ENCODE data around the gene UBE2J1. TPM values are rescaled to one million over a fixed set of nuclear protein-coding genes. Genes with fewer than 3 reads are reported as not detected.
A peak's percentile ranks its signal among the peaks of the same experiment; 100 is the strongest.
"Not testable (repeated sequence)": the region's sequence is repeated elsewhere in the genome, so short reads cannot be mapped to it uniquely, and the experiment has no call there.

The UBE2J1 gene
- total RNA-seq, 6 donors from 2014 or later = 16.5 to 55.5 (median 37.4) TPM

DNA sequence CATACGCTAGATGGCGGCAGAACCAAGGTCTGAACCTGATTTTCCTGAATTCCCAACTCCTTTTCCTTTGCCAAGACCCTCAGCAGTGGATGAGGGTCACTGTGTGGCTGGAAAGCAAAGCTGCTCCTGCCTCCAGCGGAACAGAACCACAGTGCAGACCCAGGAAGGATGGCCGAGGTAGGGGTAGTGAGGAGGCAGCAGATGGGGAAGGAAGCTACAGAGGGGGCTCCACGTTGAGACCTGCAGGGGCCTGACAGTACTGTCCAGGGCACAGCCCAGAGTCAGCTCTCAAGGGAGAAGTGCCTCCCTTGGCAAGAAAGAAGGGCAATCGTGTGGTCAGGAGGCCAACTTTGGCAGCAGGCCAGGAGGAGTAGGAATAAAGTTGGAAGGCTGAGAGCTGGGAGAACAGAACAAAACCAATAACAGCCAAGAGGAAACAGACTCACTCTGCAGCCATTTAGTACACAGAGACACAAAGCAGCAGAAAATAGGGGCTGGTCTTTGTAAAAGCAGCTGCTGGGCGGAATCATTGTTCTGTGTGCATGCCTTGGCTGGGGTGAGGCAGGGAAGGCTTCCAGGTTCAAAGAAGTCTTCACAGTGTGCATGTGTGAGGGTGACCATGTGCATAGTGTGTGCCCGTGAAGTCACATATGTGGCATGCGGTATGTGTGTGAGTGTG is 40.5 kb downstream of the UBE2J1 start:
- peaks cover 18 to 23% (median 19%) of the 10 kb centered on the region in 4 donors for H3K4me1 ChIP-seq
- ATAC-seq (ENCODE audit: low FRiP score in 2 of 2) (peak; percentile 57 to 81), DNase-seq (peak in 1 of 2 donors; percentile 76)
- no peak for TF ChIP-seq POLR2A (IDR thresholded peaks at IDR 0.05)
- TF ChIP-seq, protein P1, sequence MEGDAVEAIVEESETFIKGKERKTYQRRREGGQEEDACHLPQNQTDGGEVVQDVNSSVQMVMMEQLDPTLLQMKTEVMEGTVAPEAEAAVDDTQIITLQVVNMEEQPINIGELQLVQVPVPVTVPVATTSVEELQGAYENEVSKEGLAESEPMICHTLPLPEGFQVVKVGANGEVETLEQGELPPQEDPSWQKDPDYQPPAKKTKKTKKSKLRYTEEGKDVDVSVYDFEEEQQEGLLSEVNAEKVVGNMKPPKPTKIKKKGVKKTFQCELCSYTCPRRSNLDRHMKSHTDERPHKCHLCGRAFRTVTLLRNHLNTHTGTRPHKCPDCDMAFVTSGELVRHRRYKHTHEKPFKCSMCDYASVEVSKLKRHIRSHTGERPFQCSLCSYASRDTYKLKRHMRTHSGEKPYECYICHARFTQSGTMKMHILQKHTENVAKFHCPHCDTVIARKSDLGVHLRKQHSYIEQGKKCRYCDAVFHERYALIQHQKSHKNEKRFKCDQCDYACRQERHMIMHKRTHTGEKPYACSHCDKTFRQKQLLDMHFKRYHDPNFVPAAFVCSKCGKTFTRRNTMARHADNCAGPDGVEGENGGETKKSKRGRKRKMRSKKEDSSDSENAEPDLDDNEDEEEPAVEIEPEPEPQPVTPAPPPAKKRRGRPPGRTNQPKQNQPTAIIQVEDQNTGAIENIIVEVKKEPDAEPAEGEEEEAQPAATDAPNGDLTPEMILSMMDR (IDR thresholded peaks at IDR 0.05) = peak; percentile 9 to 53 (median 31)
- peaks cover 0 to 10% (median 4%) of the 10 kb centered on the region in 4 donors for H3K36me3 ChIP-seq
- H3K27me3 ChIP-seq = no peaks in the 10 kb centered on the region
- no peaks in the 10 kb centered on the region for H3K9me3 ChIP-seq
- no peak overlapping the region for H3K4me3 ChIP-seq
- 30% methylated on average over 9 of the region's 9 CpGs for WGBS, 2 donors
- peak overlapping the region; percentile 4 to 58 (median 20) for H3K27ac ChIP-seq

DNA sequence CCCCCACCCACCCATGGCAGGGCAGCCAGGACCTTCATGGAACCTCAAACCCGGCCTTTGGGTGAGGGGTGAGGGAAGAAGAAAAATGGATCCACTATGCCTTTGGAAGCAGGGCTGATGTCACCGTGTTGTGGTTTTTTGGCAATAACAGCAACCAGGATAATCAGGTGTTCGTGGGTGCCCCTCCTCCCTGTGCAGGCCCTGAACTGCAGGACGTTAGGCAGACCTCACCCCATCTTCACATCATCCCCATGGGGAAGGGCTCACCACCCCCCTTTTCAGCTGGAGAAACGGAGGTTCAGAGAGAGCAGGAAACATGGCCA is 41.0 kb downstream of the UBE2J1 start:
- Histone ChIP-seq H3K36me3 (peaks cover 0 to 10% (median 4%) of the 10 kb centered on the region in 4 donors), H3K9me3 (no peaks in the 10 kb centered on the region), H3K4me3 (no peak overlapping the region), H3K27ac (peak overlapping the region in 2 of 4 donors; percentile 4 to 58), H3K27me3 (no peaks in the 10 kb centered on the region), H3K4me1 (peaks cover 18 to 23% (median 19%) of the 10 kb centered on the region in 4 donors)
- WGBS, 2 donors = 43 to 44% methylated on average over 5 of the region's 5 CpGs
- TF ChIP-seq, protein P1 (IDR thresholded peaks at IDR 0.05) = no peak
- no peak for TF ChIP-seq POLR2A (IDR thresholded peaks at IDR 0.05)
- no peak for TF ChIP-seq POLR2AphosphoS5 (IDR thresholded peaks at IDR 0.05)
- TF ChIP-seq EP300 (IDR thresholded peaks at IDR 0.05) = no peak
- DNase-seq (no peak), ATAC-seq (ENCODE audit: low FRiP score in 2 of 2) (no peak)

- ATAC-seq (ENCODE audit: low FRiP score in 2 of 2) = peak in 1 of 2 donors; percentile 11
- Histone ChIP-seq H3K27me3 (no peaks in the 10 kb centered on the region), H3K27ac (no peak overlapping the region), H3K4me3 (no peak overlapping the region), H3K9me3 (no peaks in the 10 kb centered on the region), H3K36me3 (peaks cover 0 to 10% (median 4%) of the 10 kb centered on the region in 4 donors), H3K4me1 (peaks cover 18 to 23% (median 19%) of the 10 kb centered on the region in 4 donors)
- WGBS, 2 donors = 66 to 74% methylated on average over 6 to 11 of the region's 11 CpGs
- DNase-seq = peak in 1 of 2 donors; percentile 25
- TF ChIP-seq POLR2AphosphoS5 (IDR thresholded peaks at IDR 0.05) = no peak
- TF ChIP-seq, protein P1 (IDR thresholded peaks at IDR 0.05) = no peak
- TF ChIP-seq EP300 (IDR thresholded peaks at IDR 0.05) = no peak
- TF ChIP-seq POLR2A (IDR thresholded peaks at IDR 0.05) = no peak
Observed at GRCh38 chr6:89310929-89311328, 41.6 kb downstream of the UBE2J1 start.

DNA sequence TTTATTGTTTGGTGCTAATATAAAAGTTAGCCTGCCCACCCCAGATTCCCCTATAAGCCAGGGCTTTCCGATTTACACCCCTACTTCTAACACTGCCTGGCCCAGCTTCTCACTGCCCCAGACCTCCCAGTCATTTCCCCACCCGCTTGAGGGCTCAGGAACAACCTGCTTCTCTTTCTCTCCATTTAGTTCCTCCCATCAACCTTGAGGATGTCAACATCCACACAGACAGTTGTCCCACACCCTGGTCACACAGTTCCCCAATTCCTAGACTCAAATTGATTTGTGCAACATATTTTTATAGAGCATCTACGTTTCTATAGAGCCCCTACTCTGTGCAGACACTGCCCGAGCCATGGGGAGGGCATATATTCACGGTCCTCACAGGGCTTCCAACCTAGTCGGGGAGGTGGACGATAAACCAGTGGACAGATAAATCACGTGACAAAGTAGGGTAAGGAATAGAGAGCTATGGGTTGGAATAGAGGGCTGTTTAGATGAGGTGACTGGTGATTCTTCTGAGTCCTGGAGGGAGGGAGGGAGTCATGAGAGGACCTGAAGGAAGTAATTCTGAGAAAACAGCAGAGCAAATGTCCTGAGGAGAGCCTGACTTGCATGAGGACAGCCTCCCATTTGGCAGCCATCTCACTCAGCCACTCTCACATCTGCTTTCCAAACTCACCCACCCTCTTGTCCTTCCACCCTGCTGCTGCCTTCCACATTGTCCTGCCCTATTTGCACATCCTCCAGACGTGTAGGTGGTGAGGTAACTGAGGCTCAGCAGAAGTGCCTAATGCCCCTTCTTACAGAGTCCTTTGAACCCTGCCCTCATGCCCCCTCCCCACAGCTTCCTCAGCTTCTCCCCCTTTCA is 43.8 kb downstream of the UBE2J1 start:
- DNase-seq (no peak), ATAC-seq (ENCODE audit: low FRiP score in 2 of 2) (peak in 1 of 2 donors; percentile 20)
- Histone ChIP-seq H3K4me3 (no peak overlapping the region), H3K9me3 (no peaks in the 10 kb centered on the region), H3K27ac (no peak overlapping the region), H3K4me1 (peaks cover 18 to 23% (median 19%) of the 10 kb centered on the region in 4 donors), H3K27me3 (no peaks in the 10 kb centered on the region), H3K36me3 (no peaks in the 10 kb centered on the region)
- WGBS, 2 donors = 60 to 73% methylated on average over 9 of the region's 9 CpGs
- TF ChIP-seq POLR2A (IDR thresholded peaks at IDR 0.05) (no peak), EP300 (IDR thresholded peaks at IDR 0.05) (no peak), POLR2AphosphoS5 (IDR thresholded peaks at IDR 0.05) (no peak)
- TF ChIP-seq, protein P1 (IDR thresholded peaks at IDR 0.05) = no peak

DNA sequence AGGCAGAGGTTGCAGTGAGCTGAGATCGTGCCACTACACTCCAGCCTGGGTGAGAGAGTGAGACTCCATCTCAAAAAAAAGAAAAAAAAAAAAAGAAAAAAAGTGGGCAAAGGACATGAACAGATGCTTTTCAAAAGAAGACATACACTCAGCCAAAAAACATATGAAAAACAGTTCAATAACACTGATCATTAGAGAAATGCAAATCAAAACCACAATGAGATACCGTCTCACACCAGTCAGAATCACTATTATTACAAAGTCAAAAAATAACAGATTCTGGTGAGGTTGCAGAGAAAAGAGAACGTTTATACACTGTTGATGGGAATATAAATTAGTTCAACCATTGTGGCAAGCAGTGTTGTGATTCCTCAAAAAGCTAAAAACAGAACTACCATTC is 48.0 kb downstream of the UBE2J1 start:
- WGBS, 2 donors = 81 to 87% methylated on average over 3 of the region's 3 CpGs
- H3K27ac ChIP-seq = not testable (repeated sequence)

More for the DNA sequence above, 48.0 kb downstream of the UBE2J1 start:
- not testable (repeated sequence) for DNase-seq; H3K9me3 ChIP-seq; H3K4me1 ChIP-seq; H3K36me3 ChIP-seq; ATAC-seq (ENCODE audit: low FRiP score in 2 of 2); H3K27me3 ChIP-seq; H3K4me3 ChIP-seq

Measured in upper lobe of left lung (tissue), 6 donors.